ENCODE measurements around the gene GIT2.
"Not testable (repeated sequence)": the region's sequence is repeated elsewhere in the genome, so short reads cannot be mapped to it uniquely, and the experiment has no call there.

The GIT2 gene, protein sequence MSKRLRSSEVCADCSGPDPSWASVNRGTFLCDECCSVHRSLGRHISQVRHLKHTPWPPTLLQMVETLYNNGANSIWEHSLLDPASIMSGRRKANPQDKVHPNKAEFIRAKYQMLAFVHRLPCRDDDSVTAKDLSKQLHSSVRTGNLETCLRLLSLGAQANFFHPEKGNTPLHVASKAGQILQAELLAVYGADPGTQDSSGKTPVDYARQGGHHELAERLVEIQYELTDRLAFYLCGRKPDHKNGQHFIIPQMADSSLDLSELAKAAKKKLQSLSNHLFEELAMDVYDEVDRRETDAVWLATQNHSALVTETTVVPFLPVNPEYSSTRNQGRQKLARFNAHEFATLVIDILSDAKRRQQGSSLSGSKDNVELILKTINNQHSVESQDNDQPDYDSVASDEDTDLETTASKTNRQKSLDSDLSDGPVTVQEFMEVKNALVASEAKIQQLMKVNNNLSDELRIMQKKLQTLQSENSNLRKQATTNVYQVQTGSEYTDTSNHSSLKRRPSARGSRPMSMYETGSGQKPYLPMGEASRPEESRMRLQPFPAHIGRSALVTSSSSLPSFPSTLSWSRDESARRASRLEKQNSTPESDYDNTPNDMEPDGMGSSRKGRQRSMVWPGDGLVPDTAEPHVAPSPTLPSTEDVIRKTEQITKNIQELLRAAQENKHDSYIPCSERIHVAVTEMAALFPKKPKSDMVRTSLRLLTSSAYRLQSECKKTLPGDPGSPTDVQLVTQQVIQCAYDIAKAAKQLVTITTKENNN

GRCh38 chr12:109995686-109996482 lies at the start of gene GIT2:
TSS of gene GIT2 (minus strand) at chr12:109996368. CDS start at chr12:109996224, 144 bp downstream.
- peak; percentile 46 to 95 (median 84) for DNase-seq

GRCh38 chr12:110042264-110042663 lies 46.1 kb upstream of the GIT2 start:
- no peak for DNase-seq

- no peak for DNase-seq
These were observed 43.1 kb upstream of the GIT2 start for GRCh38 chr12:110039085-110039807.

- DNase-seq: no peak
These were observed 42.5 kb upstream of the GIT2 start for GRCh38 chr12:110038741-110039084.

DNA sequence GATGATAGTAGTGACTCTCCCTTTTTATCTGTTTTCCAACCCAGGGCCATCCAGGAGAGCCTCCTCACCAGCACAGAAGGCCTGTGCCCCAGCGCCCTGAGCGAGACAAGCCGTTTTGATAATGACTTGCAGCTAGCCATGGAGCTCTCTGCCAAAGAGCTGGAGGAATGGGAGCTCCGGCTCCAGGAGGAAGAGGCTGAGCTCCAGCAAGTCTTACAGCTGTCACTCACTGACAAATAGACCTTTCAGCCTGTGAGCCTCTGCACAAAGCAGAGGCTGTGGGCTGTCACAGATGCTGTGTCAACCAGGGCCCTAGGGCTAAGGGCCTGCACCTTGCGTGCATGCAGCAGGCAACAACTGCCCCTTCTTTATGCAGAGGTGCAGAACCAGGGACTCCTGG lies 41.1 kb upstream of the GIT2 start:
- DNase-seq: peak in 29 of 56 donors; percentile 10 to 73 (median 34)

- DNase-seq: no peak
These were observed 39.5 kb upstream of the GIT2 start for GRCh38 chr12:110035534-110036104.

GRCh38 chr12:110033888-110034287 lies 37.7 kb upstream of the GIT2 start:
- DNase-seq: no peak

DNA sequence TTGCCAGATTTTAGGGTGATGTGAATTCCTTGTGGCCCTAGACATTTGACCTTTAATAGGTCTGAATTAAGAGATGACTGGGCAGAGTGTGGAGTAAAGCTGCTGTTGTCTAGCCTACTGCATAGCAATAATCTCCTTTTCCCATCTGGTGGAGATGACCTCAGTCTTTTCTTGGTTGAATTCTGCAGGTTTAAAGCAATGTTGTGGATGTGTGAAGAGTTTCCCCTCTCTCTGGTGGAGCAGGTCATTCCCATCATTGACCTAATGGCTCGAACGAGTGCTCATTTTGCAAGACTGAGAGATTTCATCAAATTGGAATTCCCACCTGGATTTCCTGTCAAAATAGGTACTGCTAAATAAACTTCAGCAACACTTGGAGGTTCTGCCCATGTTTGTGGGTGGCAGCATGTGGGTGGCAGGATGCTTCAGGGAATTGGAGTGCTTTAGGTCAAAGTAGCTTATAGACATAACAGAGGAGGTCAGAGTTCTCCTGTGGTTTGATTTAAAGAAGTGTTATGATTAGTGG lies 33.2 kb upstream of the GIT2 start:
- DNase-seq: no peak

- DNase-seq: no peak
These were observed 32.2 kb upstream of the GIT2 start for GRCh38 chr12:110028323-110028722.

DNA sequence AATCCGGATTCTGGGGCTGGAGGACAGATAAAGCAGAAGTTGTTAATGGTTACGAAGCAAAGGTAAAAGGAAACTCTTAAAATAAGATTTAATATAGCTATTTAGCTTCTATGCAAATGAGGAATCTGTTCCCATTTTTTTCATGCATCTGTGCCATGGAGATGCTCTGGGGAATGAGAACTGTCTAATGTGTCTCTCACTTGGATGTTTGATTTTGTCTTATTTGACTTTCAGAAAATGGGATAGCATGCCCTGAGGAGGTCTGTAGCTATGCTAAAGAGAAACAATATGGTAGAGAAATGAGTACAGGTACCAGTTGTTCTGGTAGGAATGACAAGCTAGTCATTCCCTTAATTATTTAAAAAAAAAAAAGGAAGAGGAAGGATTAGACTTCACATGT lies 27.9 kb upstream of the GIT2 start:
- no peak for DNase-seq

DNA sequence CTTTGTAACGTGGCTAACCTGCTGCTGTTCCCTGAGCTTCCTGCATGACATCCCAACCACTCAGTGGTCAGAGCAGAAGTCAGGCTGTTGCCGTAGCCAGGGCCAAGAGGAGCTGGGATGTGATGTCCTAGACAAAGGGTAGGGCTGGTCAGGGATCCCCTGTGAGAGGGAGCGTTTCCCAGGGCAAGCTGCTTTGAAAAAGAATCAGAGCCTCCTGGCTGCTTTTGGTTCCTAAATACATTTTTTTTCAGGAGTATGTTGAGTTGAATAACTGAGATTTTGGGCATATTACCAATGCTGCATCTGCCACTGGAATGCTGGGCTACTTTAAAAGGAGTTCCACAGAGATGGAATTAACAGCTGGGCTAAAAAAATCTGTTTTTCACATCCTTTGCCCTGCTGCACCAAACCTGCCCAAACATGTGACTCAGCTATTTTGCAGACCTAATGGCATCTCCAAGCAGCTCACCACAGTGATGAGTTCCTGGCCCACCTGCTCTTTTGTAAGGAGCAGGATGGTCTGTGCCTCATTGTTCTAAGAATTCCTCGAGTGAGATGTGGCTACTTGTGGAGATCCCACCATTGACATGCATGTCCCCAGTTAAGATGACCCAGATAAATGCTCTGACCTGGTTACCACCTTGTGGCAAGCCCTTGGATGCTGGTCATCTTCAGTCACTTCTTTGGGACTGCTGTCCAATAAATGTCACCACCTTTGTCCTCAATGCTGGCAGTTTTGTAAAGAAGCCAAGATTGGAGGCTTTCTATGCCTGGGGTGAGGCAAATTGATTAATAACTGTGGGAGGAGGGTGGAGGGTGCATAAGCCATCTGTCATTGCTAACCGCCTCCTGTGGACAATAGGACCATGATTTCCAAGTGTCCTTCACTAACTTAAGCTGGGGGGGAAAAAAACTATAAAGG lies 27.2 kb upstream of the GIT2 start:
- DNase-seq: no peak

GRCh38 chr12:110020956-110021355 lies 24.8 kb upstream of the GIT2 start:
- DNase-seq: no peak

DNA sequence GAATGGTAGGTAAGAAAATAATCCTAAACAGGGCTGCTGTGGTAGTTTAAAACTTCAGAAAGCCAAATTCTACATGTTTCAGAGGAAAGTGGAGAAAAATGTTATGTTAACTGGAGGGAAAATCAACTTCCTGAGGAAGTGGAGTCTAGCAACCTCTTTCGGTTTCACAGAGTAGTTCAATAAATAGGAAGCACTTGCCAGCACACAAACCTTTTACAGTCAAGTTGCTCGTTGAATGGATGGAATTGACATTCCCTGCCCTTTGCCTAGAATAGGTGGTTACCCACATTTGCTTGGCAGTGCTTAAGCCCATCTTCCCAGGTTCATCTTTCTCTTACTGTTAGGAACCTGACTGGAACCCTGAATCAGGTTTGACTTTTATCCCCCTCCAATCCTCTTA lies 19.0 kb upstream of the GIT2 start:
- no peak for DNase-seq

DNA sequence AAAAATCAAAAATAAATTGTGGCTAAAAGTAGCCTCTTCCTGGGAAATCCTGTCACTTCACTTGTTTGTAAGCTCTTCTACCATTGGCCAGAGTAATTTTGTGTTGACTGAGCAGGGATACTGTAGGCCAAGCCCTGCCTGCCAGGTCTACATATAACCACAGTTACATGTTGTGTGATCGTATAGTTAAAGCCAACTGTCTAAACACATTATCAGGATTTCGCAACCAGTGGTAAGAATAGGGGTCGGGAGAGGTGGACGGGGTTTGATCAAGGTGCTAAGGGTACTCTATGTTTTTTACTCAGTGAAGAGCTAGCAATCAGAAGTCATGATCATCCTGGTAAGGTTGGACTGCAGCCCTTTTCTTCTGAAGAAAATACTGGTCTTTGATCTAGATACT lies 16.5 kb upstream of the GIT2 start:
- no peak for DNase-seq

- DNase-seq: no peak
These were observed 16.0 kb upstream of the GIT2 start for GRCh38 chr12:110012137-110012536.

DNA sequence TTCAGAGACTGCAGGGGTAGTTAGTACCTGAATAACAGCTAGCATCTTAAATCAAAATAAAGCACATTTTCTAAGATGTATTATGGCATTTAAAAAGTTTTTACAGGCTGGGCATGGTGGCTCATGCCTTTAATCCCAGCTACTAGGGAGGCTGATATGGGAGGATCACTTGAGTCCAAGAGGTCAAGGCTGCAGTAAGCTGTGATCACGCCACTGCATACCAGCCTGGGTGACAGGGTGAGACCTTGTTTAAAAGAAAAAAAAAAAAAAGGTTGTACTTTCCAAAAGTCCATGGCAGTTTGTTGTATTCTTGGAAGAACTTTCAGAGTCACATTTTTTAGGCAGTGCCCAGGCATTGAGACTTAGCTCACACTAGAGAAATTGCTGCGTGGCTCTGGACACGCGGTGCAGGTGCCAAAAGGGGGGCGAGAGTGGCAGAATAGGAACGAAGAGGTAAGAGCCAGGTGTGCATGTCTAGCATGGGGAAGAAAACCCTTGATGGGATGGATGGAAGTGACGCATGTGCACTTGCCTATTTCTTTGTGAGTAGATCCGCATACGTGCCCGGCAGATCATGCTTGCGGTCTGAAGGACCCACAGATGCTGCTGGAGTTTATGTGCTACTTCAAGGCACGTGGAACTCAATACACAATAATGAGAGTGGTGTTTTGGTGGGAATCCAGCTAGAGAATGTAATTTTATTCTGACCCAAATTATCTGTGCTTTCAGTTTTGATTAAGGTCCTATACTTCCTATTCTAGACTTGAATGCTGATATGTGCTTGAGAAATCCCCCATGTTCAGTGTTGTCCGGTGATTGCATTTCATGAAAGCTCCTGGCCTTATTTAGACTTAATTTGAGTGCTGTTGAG lies 14.9 kb upstream of the GIT2 start:
- no peak for DNase-seq

DNA sequence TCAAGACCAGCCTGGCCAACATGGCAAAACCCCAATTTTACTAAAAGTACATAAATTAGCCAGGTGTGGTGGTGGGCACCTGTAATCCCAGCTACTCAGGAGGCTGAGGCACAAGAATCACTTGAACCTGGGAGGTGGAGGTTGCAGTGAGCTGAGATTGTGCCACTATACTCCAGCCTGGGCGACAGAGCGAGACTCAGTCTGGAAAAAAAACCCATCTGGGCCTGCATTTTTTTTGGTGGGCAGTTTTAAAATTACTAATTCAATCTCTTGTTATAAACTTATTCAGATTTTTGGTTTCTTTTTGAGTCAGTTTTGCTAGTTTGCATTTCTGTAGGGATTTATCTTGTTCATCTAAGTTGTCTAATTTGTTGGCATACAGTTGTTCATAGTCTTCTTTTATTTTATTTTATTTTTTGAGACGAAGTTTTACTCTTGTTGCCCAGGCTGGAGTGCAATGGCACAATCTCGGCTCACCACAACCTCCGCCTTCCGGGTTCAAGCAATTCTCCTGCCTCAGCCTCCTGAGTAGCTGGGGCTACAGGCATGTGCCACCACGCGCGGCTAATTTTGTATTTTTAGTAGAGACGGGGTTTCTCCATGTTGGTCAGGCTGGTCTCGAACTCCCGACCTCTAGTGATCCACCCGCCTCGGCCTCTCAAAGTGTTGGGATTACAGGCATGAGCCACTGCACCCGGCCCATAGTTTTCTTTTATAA lies 12.7 kb upstream of the GIT2 start:
- DNase-seq: not testable (repeated sequence)

DNA sequence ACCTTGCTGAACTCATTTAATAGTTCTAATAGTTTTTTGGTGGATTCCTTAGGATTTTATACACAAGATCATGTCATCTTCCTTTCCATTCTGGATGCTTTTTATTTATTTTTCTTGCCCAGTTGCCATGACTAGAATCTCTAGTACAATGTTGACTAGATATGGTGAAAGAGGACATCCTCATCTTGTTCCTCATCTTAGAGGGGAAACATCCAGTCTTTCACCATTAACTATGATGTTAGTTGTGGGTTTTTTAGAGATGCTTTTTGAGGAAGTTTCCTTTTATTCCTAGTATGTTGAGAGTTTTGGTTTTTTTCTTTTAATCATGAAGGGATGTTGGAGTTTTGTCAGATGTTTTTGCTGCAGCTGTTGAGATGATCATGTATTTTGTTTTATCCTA lies 11.7 kb upstream of the GIT2 start:
- DNase-seq: no peak
